ENCODE results near the gene IGF2.

Gene IGF2

DNA sequence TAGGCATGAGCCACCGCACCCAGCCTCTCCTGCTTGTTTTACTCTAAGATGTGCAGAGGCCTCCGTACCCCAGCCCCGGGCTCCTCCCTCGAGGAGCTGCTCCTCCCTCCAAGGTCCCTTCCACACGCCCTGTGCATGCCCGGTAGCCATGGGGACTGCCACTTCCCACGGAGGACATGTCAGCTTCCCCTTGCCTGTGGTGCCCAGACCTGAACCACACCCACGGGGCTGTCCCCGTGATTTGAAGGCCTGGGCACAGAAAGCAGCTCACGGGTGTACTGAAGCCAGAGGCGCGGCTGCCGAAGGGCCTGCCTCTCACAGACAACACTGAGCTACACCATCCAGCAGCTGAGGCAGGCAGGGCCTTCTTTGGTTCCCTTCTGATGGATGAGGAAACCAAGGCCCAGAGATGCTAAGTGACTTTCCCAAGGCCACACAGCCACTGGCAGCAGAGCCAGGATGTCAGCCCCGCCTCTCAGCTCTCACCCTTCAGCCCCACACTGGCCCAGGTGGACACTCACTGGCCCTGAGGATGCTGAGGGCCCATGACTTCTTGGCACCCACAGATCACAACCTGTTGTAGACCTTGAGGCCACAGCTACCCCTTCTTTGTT lies 14.5 kb upstream of the IGF2 start:
- no peak for DNase-seq

DNA sequence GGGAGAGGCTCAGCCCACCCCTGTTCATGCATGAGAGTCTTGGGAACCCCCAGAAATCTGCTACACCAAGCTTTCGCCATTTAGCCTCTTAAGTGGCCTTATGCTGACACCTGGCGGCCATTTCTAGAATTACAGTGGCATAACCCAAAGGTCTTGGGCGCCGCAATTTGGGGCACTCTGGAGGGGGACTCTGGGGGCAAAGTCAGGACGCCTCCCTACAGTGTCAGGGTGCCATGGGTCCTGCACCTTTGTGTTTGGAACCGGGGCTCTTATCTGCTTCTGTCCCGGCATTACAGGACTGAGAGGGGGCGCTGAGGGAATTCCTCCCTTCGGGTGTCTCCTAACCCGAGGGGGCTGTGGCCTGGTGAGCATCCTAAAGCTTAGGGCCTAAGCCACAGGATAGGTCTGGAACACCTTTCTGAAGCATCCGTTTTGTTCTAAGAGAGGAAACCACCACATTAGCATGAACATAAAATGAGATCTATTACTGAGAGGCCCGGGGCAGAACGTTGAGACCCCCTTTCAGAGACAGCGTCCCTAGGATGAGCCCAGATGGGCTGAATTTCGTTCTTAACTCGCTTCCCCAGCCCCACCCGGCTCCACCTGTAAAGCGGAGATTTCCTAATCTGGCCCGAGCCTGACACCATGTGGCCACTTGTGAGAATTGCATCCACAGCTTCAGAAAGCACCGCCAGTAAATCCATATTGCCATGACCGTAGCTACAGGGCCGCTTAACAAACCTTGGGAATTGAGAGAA lies 12.5 kb upstream of the IGF2 start:
- peak; percentile 80 for DNase-seq

DNA sequence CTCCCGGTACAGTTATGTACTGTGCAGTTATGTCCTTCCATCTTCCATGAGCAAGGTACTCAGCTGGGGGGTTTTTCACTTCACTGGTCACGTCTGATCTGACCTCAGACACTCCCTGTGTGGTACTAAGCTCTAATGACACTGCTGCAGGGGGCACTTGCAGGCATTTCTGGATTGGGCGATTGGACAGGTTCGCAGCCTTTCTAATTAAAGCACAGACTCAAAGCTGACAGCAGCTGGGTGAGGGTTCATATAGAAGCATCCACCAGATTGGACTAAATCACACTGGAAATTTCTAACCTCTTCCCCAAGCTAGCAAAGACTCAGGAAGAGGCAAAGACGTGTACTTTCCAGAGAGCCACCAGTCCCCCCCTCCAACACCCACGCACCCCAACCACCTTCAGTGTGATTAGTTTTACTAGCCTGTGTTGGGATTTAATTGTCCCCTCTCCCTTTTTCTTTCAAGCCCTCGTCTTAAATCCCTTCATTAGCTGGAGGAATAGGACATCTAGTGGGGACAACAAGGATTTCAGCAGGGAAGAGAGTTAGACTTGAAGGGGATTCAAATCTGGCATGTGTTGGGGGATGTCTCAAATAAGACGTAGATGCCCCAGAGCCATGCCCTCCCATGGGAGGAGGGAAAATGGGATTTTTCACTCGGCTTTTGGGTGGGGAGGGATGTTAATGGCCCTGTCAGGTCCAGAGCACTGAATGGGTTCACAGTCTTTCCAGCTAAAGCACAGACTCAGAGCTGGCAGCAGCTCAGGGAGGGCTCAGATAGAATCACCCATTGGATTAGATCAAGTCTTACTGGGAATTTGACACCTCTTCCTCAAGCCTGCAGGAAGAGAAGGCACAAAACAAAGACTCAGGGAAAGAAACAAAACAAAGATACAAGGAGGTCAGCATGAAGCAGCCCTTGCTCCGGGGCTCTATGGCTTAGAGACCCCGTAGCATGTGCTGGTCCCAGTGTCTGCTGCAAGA lies 11.0 kb upstream of the IGF2 start:
- DNase-seq = peak; percentile 19

DNA sequence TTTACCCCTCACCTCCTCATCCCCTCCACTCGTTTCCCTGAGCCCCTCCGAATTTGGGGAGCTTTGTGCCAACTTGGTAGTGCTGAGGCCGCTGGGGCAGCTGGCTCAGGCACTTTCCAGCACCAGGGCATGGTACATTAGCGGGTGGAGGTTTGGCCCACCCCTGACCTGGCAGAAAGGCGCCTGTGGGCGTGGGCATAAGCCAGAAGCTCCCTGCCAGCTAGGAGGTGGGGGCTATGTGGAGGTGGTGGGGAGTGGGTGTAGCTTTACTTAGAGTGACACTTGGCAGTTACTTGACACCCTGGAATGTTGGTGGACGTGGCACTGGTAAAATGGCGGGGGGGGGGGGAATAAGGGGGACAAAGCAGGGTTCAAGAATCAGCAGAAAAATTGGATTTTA lies 10.3 kb upstream of the IGF2 start:
- no peak for DNase-seq

DNA sequence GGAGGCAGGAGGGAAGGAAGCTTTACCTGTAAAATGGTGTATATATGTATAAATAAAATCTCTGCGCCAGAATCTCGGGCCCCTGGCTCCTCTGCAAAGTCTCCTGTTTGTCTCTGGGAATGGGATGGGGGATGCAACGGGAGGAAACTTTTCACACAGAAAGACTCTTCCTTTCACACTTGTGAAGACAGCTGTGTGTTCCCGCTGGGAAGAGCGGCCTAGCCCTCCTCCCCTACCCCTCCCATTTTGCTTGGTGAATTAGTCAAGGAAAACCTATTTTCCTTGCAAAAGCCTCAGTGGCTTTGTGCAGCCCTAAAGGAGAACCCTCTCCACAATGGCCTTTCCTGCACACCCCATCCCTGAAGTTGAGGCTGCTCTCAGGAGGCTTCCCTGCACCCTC lies 9.4 kb upstream of the IGF2 start:
- no peak for DNase-seq

DNA sequence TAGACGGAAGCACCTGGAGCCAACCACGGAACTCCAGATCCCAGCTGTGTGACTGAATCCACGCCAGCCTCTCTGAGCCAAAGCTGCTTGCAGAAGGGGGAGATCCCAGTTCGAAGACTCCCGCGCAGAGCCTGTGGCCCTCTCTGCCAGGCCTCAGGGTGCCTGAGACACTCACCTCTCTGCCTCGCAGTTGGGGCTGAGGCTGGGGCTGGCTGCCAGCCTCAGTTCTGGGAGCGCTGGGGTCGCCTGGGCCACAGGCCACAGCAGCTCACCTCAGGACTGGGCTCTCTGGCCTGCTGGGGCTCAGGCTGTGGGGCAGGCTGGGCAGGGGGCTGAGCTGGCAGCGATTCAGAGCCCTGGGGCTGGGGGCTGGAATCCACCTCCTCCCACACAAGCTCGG lies 8.2 kb upstream of the IGF2 start:
- DNase-seq = no peak

DNA sequence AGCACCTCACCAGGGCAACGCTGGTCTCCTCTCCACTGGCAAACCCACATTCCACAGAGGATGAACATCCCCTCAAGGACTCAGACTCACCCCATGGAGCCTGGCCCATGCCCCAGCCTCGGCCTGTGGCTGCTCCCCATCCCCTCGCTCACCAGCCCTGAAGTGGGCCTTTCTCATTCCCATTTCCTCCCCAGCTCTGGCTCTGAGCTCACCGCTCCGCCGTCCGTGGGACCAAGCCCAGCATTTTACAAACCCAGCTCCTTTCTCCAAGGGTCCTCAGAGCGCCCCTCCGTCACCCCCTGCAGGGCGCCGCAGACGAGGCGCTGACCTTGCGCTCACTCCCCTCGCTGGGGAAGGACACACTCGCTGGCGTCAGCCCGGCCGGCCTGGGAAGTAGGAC lies 6.9 kb upstream of the IGF2 start:
- DNase-seq = no peak

DNA sequence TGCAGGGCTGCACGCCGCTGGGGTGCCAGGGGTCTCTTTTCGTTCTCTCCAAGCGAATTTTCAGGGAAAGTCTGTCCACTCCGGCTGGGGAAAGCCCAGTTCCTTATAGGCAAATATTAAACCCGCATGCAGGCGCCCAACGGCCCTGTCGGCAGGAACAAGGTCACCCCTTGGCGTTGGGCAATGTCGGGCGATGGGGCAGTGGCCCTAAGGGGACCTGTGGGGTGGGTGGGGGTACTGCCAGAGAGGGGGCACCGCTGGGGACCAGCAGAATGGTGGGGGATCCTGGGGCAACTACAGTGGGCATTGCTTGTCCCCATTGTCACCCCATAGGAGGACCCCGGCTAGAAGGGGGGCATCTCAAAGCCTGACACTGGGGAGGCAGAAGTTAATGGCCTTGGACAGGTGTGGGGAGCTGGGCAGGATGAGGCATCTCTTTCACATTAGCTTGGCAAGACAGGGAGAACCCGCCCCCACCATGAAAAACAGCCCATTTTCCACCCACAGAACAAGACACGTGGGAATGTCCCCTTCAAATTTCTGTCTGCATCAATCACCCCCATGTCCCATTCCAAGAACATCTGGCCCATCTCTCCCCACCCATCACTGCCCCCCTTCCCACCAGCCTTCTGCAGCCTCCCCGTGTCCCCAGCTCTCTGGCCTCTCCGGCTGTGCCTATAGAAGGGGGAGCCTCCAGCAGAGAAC lies 5.5 kb upstream of the IGF2 start:
- DNase-seq = no peak

DNA sequence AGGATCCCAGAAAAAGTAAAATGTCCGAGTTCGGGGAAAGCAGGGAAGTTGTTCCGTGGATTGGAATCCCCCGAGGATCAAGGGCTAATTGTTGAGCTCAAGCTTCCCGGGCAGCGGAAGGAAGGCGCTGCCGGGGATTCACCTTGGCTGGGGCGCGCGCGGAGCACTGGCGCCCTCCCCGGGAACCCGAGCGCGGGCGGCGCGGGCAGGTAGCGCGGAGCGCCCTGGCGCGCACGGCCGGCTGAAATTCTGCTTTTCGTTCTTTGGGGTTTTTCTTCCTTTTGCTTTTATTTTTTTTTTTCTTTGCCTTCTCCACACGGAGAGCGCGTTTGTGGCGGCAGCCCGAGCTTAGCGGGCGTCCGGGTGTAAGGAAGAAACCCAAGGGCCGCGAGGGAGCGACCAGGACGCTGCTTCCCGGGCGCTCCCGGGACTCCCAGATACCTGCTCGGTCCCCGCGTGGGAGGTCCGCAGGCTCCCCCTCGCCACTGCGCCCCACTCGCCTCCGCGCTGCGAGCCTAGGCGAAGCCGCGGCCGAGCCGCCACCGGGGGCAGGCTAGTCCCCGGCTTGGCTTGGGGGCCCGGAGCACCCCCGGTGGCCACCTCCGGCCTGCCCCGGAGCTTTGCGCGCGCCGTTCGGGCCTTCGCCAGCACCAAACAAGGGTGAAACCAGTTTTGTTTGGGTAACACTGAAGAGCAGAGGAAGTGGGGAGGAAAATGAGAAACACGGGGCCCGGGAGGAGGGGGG lies 4.8 kb upstream of the IGF2 start:
- no peak for DNase-seq

DNA sequence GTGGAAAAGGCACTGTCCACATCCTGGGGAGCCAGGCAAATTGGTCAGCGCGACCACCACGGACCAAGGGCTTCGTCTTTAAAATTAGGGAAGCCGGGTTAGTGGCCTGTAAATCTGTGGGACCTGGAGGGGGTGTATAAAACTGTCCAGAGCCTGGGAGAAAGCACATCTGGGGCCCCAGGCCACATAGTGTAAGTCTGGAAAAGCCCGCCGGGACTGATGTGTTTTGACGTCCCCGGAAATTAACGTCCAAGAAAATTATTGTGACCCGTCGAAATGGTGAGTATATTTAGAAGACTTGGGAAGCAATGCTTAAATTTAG lies 4.2 kb upstream of the IGF2 start:
- DNase-seq = no peak

DNA sequence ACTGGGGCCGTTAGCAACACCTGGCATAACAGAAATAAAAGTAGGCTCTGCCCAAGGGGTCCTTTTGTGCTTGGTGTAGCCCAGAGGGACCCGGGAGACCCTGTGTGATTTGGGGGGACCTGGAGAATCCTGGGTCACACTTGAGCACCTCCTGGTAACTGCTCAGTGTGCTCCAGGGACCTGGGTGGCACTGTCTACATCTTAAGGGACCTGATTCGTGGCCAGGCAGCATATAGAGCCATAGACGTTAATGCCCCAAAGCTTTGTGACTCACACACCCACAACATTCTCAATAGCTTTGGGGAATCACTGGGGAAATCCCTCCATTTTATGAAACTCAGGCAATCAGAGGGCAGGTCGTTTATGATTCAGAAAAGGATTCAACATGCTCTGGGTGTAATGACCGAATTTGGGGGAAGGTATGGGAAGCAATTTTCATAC lies 3.6 kb upstream of the IGF2 start:
- no peak for DNase-seq

DNA sequence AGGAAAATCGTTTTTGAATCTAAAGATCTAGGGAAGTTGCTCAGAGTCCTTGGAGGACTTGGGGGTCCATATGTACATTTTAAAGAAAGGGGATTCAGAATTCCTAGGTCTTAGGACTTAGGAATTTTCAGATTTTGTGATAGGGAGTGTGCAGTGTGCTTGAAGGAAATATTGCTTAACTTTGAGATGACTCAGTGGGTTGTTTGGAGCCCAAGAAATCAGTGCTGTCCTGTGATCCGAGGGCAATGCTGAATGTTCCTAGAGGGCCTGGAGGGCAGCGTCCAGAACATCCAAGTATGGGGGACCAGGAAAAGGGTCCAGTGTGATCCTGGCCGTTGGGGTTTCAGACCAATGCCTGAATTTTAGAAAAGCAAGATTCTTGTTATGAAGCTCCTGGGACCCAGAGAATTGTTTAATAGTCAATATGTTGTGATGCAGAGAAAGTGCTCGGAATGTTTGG lies 3.1 kb upstream of the IGF2 start:
- no peak for DNase-seq

DNA sequence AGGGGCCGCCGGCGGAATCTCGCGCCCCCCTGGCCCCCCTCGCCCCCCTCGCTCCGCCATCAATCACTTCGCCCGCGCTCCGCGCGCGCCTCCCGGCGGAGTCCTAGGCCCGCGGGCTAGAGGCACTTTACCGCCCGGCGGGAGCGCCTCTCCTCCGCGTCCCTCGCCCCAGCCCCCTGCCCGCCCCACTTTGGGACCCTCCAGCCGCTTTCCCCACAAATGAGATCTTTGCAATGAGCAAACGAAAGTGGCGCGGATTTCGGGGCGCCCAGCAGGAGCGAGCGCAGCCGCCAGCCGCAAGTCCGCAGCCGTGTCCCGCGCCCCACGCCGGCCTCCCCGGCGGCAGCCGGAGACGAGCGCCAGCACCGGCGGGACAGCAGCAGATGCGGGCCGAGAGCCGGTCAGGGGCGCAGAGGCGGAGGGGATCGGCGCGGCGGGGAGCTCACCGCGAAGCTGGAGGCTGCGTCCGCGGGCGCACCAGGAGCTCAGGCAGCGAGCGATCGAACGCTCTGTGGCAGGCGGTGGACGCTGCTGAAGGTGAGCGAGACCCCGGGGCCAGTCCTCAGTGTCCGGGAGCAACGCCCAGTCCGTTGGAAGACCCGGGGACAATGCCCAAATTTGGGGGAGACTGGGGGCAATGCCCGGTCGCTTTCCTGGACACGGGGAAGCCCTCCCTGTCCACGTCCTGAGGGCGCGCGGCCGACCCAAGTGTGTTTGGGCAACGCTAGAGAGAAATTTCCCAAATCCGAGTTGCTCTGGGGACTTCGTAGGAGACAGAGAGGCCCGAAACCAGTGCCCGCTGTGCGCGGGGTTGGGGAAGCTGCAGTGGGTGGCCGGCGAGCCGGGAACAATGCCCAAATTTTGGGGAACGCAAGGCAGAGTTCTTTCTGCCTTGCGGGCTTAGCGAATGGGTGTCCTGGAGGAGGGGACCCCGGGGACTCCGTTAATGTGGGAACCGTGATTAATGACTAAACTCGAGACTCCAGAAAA lies 1.5 kb upstream of the IGF2 start:
- DNase-seq = no peak

DNA sequence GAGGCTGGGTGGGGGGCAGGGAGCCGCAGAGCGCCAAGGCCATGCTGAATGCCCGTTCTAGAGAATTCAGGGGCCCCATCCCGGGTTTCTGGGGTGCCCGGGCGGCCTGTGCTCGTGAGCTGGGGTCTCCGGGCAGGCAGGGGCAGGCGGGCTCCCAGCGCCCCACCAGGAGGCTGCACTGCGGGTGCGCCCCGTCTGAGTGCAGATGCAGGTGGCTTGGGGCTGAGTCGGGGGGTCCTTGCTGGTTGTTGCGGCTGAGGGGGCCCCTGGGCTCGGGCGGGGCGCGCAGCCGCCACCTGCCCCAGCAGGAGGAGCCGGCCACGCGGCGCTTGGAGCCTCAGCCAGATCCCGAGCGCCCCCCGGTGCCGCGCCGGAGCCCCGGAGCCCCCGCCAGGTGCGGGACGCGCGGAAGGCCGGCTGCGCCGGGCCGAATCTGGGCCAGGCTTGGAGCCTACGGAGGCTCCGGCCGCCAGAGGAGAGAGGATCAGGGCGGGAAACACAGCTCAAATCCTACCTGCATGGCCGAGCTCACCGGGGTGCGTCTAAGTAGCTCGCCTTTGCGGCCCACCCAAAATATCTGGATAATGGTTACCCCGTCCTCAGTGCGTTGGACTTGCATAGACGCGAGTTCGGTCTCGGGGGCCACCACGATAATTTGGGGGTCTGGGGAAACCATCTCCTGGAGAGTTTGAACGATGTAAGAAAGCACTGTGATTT lies 590 bp upstream of the IGF2 start:
- no peak for DNase-seq

DNA sequence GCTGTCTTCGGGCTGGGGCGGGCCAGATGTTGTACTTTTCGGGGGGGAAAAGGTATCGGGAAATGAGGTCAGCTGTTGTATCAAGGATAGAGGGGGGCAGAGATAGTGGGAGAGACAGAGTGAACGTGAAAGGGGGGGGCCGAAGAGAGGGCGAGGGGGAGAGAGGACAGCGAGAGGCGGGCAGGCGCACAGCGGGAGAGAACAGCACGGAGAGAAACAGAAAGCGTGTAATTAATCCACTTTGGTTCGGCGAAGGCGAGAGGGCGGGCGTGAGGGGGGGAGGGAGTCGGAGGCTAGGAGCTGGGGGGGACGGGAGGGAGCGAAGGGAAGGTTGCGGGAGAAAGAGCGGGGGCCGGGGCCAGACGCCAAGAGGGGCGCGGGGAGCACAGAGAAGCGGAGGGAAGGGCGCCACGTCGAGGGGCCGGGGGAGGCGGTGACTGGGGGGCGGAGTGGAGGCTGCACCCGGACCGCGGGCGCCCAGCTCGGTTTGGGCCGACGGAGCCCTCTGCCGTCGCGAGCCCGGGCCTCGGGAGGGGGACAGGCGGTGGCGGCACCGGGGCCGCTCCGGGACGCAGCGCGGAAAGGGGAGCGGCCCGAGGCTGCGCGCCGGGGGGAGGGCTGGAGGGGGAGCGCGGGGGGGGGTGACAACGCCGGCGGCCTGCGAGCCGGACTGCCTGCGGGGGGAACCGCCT lies 612 bp downstream of the IGF2 start:
- DNase-seq = peak; percentile 34

DNA sequence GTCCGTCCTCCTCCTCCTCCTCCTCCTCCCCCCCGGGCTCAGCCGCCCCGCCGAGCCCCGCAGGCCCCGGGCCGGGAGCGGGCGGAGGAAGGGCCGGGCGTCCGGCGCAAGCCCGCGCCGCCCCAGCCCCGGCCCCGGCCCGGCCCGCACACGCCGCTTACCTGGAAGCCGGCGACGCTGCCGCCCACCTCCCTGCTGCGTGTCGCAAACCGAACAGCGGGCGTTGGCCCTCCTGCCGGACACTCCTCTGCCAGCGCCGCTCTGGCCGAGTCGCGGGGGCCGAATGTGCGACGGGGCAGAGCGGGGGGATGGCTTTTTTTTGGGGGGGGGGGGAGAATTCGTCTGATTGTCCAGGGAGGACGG lies 1.1 kb downstream of the IGF2 start:
- peak; percentile 26 for DNase-seq

DNA sequence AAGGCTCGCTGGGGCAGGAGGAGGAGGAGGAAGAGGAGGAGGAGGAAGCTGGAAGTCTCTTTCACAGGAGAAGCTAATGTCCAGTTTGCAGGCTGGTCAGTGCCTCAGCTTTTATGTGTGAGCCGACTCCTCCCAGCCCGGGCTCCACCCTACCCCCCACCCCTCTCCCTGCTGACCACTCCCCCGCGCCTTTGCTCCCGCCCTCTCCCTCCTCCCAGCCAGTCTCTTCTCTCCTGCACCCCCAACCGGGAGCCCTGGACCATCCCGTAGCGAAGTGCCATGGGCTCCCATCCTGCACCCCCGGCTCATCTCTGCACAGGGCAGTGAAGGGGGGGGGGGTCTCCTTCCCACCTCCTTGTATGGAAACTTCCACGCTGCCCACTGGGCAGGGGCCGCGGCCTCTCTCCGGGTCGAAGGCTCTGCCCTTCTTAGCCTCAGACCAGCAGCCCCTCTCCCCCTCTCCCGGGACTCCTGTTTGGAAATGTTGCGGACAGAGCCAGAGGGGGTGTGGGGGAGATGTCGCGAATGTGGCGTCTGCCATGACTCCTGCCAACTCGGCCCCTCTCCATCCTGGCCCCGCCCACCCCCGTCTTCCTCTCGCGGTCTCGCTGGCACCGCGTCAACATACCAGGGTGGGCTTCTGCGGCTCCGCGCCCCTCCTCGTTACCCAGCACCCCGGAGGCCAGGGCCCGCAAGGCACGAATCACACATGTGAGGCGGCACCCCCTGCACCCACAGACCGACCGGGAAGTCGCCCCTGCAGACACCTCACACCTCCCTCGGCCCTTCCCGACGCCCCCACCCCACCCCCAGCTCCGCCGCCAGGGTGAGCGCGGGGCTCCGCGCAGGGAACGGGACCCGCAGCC lies 1.8 kb downstream of the IGF2 start:
- peak; percentile 54 for DNase-seq

DNA sequence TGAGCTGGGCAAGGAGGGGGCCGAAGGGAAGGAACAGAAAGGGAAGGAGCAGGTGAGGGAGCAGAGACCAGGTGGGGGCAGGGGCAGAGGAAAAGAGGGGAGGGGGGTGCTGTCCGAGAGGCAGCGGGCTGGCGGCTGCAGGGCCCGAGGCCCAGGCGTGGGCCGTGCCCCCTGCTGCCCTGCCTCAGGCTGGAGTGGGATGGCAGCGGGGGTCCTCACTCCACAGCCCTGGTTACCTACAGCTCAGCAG lies 2.3 kb downstream of the IGF2 start:
- DNase-seq = no peak
